Smooth muscle cell (in vitro differentiated cells): Measurements from ENCODE around the gene CDC27. TPM values are rescaled to one million over a fixed set of nuclear protein-coding genes. Genes with fewer than 3 reads are reported as not detected.

Experiments
- DNase-seq: peaks from one replicate; lab custom pipeline; 2025; ENCODE audit not compliant: unreplicated experiment; lab: John Stamatoyannopoulos, UW
- H2AFZ ChIP-seq: fragments of 200-600 bp; sonication (generic); 2 replicates; pipeline ENCODE4 v1.6.0; 2016; ENCODE audit warnings: antibody characterized with exemption, low read depth, mild to moderate bottlenecking
- H3F3A ChIP-seq: fragments of 200-600 bp; sonication (generic); 2 replicates; pipeline ENCODE4 v1.6.0; 2017; ENCODE audit warnings: antibody characterized with exemption, low read depth
- H3K27ac ChIP-seq: fragments of 200-600 bp; sonication (generic); 2 replicates; pipeline ENCODE4 v1.5.1; 2016; ENCODE audit warnings: low read depth, mild to moderate bottlenecking
- H3K27me3 ChIP-seq: fragments of 200-600 bp; sonication (generic); 2 replicates; pipeline ENCODE4 v1.6.1; 2016; ENCODE audit warnings: low read depth, mild to moderate bottlenecking
- H3K36me3 ChIP-seq: fragments of 200-600 bp; sonication (generic); 2 replicates; pipeline ENCODE4 v1.5.1; 2016; ENCODE audit warnings: low read depth
- H3K4me1 ChIP-seq: fragments of 200-600 bp; sonication (generic); 2 replicates; pipeline ENCODE4 v1.5.1; 2016; ENCODE audit warnings: low read depth
- H3K4me2 ChIP-seq: fragments of 200-600 bp; sonication (generic); 2 replicates; pipeline ENCODE4 v1.6.0; 2016; ENCODE audit warnings: mild to moderate bottlenecking
- H3K4me3 ChIP-seq: fragments of 200-600 bp; sonication (generic); 2 replicates; pipeline ENCODE4 v1.5.1; 2016; ENCODE audit warnings: mild to moderate bottlenecking
- H3K79me2 ChIP-seq: fragments of 200-600 bp; sonication (generic); 2 replicates; pipeline ENCODE4 v1.6.0; 2016; ENCODE audit warnings: low read depth, mild to moderate bottlenecking
- H3K9ac ChIP-seq: fragments of 200-600 bp; sonication (generic); 2 replicates; pipeline ENCODE4 v1.6.0; 2016; ENCODE audit warnings: low read depth
- H3K9me3 ChIP-seq: fragments of 200-600 bp; sonication (generic); replicated peaks from 2 replicates; pipeline ENCODE4 v1.5.1; 2016; ENCODE audit warnings: low read depth
- H4K20me1 ChIP-seq: fragments of 200-600 bp; sonication (generic); 2 replicates; pipeline ENCODE4 v1.6.0; 2016; ENCODE audit warnings: low read depth
- CTCF ChIP-seq: fragments of 200-600 bp; sonication (generic); IDR thresholded peaks from 2 replicates; pipeline ENCODE4 v1.5.1; 2017; ENCODE audit warnings: borderline replicate concordance, mild to moderate bottlenecking, antibody characterized with exemption; ENCODE audit not compliant: insufficient read depth, poor library complexity, severe bottlenecking
- WGBS: methylation state at CpG from one replicate; pipeline ENCODE4 v1.1.7; 2016; ENCODE audit warnings: low lambda C conversion rate; 5-methylcytosine and 5-hydroxymethylcytosine counted together
- polyA plus RNA-seq: library from polyadenylated mRNA; unstranded; fragments of >200 nt; fragmentation: Nextera tagmentation; extraction: Ambion mirVana; gene quantifications from 2 replicates; pipeline ENCODE4 v1.2.1, GENCODE V29; 2016
- total RNA-seq: library from RNA; depleted of rRNA; stranded (reverse); fragments of >200 nt; gene quantifications from 2 replicates; pipeline ENCODE4 v1.2.3, GENCODE V29; 2014

Gene CDC27
- total RNA-seq = 94.2 and 101 TPM in 2 replicates
- polyA plus RNA-seq = 53.1 and 61.5 TPM in 2 replicates

- DNase-seq = peak; percentile 99
- H2AFZ ChIP-seq = peak within 1 kb of the TSS; percentile 73
- H3K27me3 ChIP-seq = no peaks in the 10 kb centered on the region
- no peaks in the 10 kb centered on the region for H3K36me3 ChIP-seq
- peaks cover 46% of the 10 kb centered on the region for H3K79me2 ChIP-seq
- WGBS = under 1% methylated on average over 64 of the region's 64 CpGs
- H3K27ac ChIP-seq = peak within 1 kb of the TSS; percentile 96
- H3K4me2 ChIP-seq = peak within 1 kb of the TSS; percentile 89
- peaks cover 28% of the 10 kb centered on the region for H3K4me1 ChIP-seq
- H3F3A ChIP-seq = no peaks in the 10 kb centered on the region
- no peak for TF ChIP-seq CTCF
- peak within 1 kb of the TSS; percentile 98 for H3K9ac ChIP-seq
- peaks cover 41% of the 10 kb centered on the region for H4K20me1 ChIP-seq
- peak within 1 kb of the TSS; percentile 70 for H3K4me3 ChIP-seq
- no peaks in the 10 kb centered on the region for H3K9me3 ChIP-seq
Measured at GRCh38 chr17:47188876-47189731, at the start of gene CDC27. CDC27 (minus strand) TSS chr17:47189295; CDS start chr17:47189172, 123 bp downstream.

GRCh38 chr17:47238321-47239010 lies 49.4 kb upstream of the CDC27 start:
- H3K4me1 ChIP-seq = no peaks in the 10 kb centered on the region
- no peaks in the 10 kb centered on the region for H3K79me2 ChIP-seq
- no peak for DNase-seq
- H4K20me1 ChIP-seq = no peaks in the 10 kb centered on the region
- peaks cover 6% of the 10 kb centered on the region for H3F3A ChIP-seq
- no peak overlapping the region for H3K4me3 ChIP-seq
- WGBS = 97% methylated on average over 28 of the region's 29 CpGs
- no peaks in the 10 kb centered on the region for H3K27me3 ChIP-seq
- no peak overlapping the region for H3K4me2 ChIP-seq
- no peak overlapping the region for H3K9ac ChIP-seq
- TF ChIP-seq CTCF = no peak
- H3K36me3 ChIP-seq = no peaks in the 10 kb centered on the region
- no peak overlapping the region for H3K27ac ChIP-seq
- H3K9me3 ChIP-seq = no peaks in the 10 kb centered on the region
- no peak overlapping the region for H2AFZ ChIP-seq

GRCh38 chr17:47237841-47238240 lies 48.7 kb upstream of the CDC27 start:
- no peak for DNase-seq
- Histone ChIP-seq H3K9ac (no peak overlapping the region), H3K4me1 (no peaks in the 10 kb centered on the region), H3K27me3 (no peaks in the 10 kb centered on the region), H3K9me3 (no peaks in the 10 kb centered on the region), H4K20me1 (no peaks in the 10 kb centered on the region), H3F3A (peaks cover 6% of the 10 kb centered on the region), H3K4me3 (no peak overlapping the region), H3K79me2 (no peaks in the 10 kb centered on the region), H2AFZ (no peak overlapping the region), H3K4me2 (no peak overlapping the region), H3K36me3 (no peaks in the 10 kb centered on the region), H3K27ac (no peak overlapping the region)
- no peak for TF ChIP-seq CTCF
- WGBS = 98% methylated on average over 7 of the region's 7 CpGs
